GM12801 (cell line): Measurements from ENCODE around the gene COG4.

Source experiments
- CTCF ChIP-seq: IDR thresholded peaks from one replicate; pipeline ENCODE4 v1.5.1; 2011; ENCODE audit warnings: control low read depth; ENCODE audit not compliant: insufficient read length; ENCODE audit errors: extremely low read depth

Gene COG4

GRCh38 chr16:70523076-70523742 is at the start of gene COG4:
Gene COG4, minus strand, starts transcription at chr16:70523554. Its CDS starts 11 bp downstream, at chr16:70523543.
- TF ChIP-seq CTCF: no peak

DNA sequence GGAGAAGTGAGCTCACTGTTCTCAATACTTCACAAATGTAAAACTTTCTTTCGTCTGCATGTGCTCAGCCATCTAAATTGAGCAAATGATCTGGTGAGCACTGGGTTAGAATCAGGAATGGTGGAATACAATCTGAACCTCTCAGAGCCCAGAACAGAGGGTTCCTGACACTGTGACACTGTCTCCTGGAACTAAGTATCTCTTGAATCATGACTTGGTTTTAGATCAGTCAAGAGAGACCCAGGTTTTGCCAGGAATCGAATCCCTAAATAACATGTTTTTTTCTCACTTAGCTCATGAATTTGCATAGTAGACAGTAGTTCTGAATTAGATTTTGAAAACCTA is 49.5 kb upstream of the COG4 start:
- TF ChIP-seq CTCF: no peak

GRCh38 chr16:70572050-70572925 is 48.9 kb upstream of the COG4 start:
- TF ChIP-seq CTCF: no peak

- no peak for TF ChIP-seq CTCF
Measured at GRCh38 chr16:70571623-70572022, 48.3 kb upstream of the COG4 start.

DNA sequence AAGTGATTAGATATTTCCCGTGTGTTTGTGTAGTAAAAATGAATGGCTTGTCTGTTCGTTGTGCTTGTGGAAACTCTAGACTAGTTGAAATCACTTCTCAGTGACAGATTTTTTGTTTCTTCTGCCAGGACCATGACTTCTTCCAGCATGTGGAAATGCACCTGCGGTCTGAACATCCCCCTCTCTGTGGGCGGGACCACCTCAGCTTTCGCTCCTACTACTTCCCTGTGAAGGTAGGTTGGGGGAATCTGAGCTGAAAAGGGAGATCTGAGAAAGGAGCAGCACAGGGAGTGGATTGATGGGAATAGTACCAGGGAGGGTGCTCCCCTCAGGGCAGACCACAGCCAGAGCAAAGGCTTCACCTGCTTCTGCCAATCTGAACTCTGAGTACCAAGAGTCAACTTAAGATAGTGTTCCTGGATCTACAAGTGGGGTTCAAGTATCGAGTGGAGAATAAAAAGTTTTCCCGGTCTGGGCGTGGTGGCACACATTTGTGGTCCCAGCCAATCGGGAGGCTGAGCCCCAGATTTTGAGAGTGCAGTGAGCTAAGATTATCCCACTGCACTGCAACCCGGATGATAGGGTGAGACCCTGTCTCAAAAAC is 47.7 kb upstream of the COG4 start:
- no peak for TF ChIP-seq CTCF

- TF ChIP-seq CTCF: no peak
Measured at GRCh38 chr16:70569752-70570151, 46.4 kb upstream of the COG4 start.

DNA sequence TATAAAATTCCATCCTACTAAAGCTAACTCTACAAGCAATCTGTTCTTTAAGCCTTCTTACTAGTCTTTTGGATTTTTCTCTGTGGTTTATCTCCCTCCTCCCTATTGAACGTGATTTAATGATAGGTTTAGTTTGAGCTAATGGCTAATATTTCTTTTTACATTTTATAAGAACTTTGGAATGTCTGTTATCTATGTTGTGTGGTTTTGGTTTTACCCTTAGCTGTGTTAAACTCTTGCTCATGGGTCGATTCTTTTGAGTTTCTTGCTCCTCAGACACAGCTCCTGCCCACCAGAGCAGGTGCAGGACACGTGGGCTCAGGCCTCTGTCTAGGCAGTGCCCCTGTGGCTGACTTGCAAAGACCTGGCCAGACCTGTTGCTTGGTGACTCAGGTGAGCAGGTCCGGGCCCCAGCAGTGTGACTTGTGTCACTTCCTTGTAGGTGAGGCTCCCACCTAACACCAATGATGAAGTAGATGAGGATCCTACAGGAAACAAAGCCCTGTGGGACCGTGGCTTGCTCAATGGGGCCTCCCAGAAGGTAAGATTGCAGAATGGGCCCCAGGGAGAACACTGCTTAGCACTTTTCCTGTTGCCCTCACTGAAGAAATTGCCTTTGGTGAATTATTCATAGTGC is 45.4 kb upstream of the COG4 start:
- TF ChIP-seq CTCF: no peak
